Stomach (tissue), 9 donors: Measurements from ENCODE around the gene PRXL2A. TPM values are rescaled to one million over a fixed set of nuclear protein-coding genes. Genes with fewer than 3 reads are reported as not detected.

Experiments
- DNase-seq, 2 donors: peaks; one replicate each; pipeline versions ENCODE4 v3.0.0 to v3.0.0-alpha.2; 2013 to 2019
- H3K27ac ChIP-seq, 5 donors: fragments of 200-600 bp in 4 of 5; sonication (generic) in 4 of 5; one replicate each; pipeline ENCODE4 v1.5.1; 2013 to 2019; ENCODE audit warnings: mild to moderate bottlenecking in 1 of 5, moderate library complexity in 1 of 5
- H3K27me3 ChIP-seq, 3 donors: fragments of 200-600 bp; sonication (generic); one replicate each; pipeline ENCODE4 v1.5.1; 2017 to 2019; ENCODE audit warnings: mixed run types in 1 of 3
- H3K36me3 ChIP-seq, 4 donors: fragments of 200-600 bp; sonication (generic); 1 replicate in 3 of 4; 2 replicates in 1 of 4; pipeline ENCODE4 v1.5.1; 2016 to 2019
- H3K4me1 ChIP-seq, 4 donors: fragments of 200-600 bp; sonication (generic); one replicate each; pipeline ENCODE4 v1.5.1; 2016 to 2019
- H3K4me3 ChIP-seq, 4 donors: fragments of 200-600 bp; sonication (generic) in 3 of 4; one replicate each; pipeline ENCODE4 v1.5.1; 2016 to 2019; ENCODE audit warnings: mild to moderate bottlenecking in 1 of 4
- H3K9me3 ChIP-seq, 4 donors: fragments of 200-600 bp; sonication (generic); one replicate each; pipeline ENCODE4 v1.5.1; 2016 to 2019
- CTCF ChIP-seq, 7 experiments: fragments of 450-650 bp in 4 of 7; fragments of 200-600 bp in 3 of 7; sonication (generic) in 3 of 7; IDR thresholded peaks; one replicate each; pipeline ENCODE4 v1.5.1; 2016 to 2019; ENCODE audit warnings: antibody characterized with exemption in 7 of 7, control low read depth in 2 of 7, mild to moderate bottlenecking in 1 of 7
- EP300 ChIP-seq: sonication (generic); formaldehyde crosslinking; IDR thresholded peaks from one replicate; pipeline ENCODE4 v1.6.1; 2017; ENCODE audit warnings: antibody characterized with exemption
- POLR2A ChIP-seq, 4 donors: fragments of 450-650 bp; IDR thresholded peaks; one replicate each; pipeline ENCODE4 v1.6.1; 2016; ENCODE audit warnings: antibody characterized with exemption in 4 of 4, control low read depth in 2 of 4, mild to moderate bottlenecking in 1 of 4, moderate library complexity in 1 of 4
- POLR2AphosphoS5 ChIP-seq, 3 donors: sonication (generic); formaldehyde crosslinking; IDR thresholded peaks; one replicate each; pipeline ENCODE4 v1.6.1; 2016; ENCODE audit warnings: antibody characterized with exemption in 3 of 3
- WGBS, 5 donors: extraction: QIAGEN DNeasy Blood & Tissue Kit in 3 of 5; methylation state at CpG; one replicate each; pipeline versions ENCODE4 v1.1.5 to v1.1.7; 2013 to 2018; 5-methylcytosine and 5-hydroxymethylcytosine counted together
- intact Hi-C: fragments of 100-400 bp; cut with DNase I; formaldehyde crosslinking; loops from one replicate; pipeline ENCODE4 v1.15.1; 2023; ENCODE audit warnings: low total_unique reads
- polyA plus RNA-seq, 3 donors: library from polyadenylated mRNA; stranded (reverse); fragments of 200-250 nt; gene quantifications; one replicate each; pipeline ENCODE4 v1.2.3, GENCODE V29; 2013
- total RNA-seq, 5 donors: library from RNA; depleted of rRNA; stranded (reverse); fragments of >200 nt; gene quantifications; one replicate each; pipeline versions ENCODE4 v1.1.0 to v1.2.3, GENCODE V29; 2014 to 2016
- donor health status: healthy with polysubstance abuse.
- donor health status: Bipolar disorder and iron deficiency.
- donor health status: healthy.

The PRXL2A gene
- total and polyA plus RNA-seq, 8 donors = 6.7 to 56.8 (median 17.8) TPM

GRCh38 chr10:80455461-80456349 lies 47.4 kb downstream of the PRXL2A start:
- H3K4me1 ChIP-seq = peaks cover 57 to 71% (median 69%) of the 10 kb centered on the region in 4 donors
- no peaks in the 10 kb centered on the region for H3K9me3 ChIP-seq
- H3K27ac ChIP-seq = peak overlapping the region; percentile 97 to 99 (median 98)
- peak overlapping the region; percentile 83 to 99 (median 90) for H3K4me3 ChIP-seq
- H3K36me3 ChIP-seq = no peaks in the 10 kb centered on the region
- 44 to 54% (median 49%) methylated on average over 13 of the region's 13 CpGs for WGBS, 5 donors
- intact Hi-C loops = no loop called here
- no peaks in the 10 kb centered on the region for H3K27me3 ChIP-seq
- TF ChIP-seq CTCF (IDR thresholded peaks at IDR 0.05) (no peak), EP300 (no peak), POLR2A (IDR thresholded peaks at IDR 0.05) (no peak), POLR2AphosphoS5 (IDR thresholded peaks at IDR 0.05) (no peak)
- DNase-seq = no peak

- intact Hi-C loops = no loop called here
- TF ChIP-seq CTCF (IDR thresholded peaks at IDR 0.05) (no peak), POLR2AphosphoS5 (IDR thresholded peaks at IDR 0.05) (no peak), EP300 (no peak), POLR2A (IDR thresholded peaks at IDR 0.05) (no peak)
- no peaks in the 10 kb centered on the region for H3K27me3 ChIP-seq
- no peaks in the 10 kb centered on the region for H3K36me3 ChIP-seq
- 79 to 83% (median 80%) methylated on average over 7 to 8 of the region's 8 CpGs for WGBS, 5 donors
- DNase-seq = no peak
- no peaks in the 10 kb centered on the region for H3K9me3 ChIP-seq
- peaks cover 77 to 89% (median 87%) of the 10 kb centered on the region in 4 donors for H3K4me1 ChIP-seq
- H3K27ac ChIP-seq = peak overlapping the region in 4 of 5 donors; percentile 80 to 91 (median 85)
- peak overlapping the region in 1 of 4 donors; percentile 38 for H3K4me3 ChIP-seq
Measured at GRCh38 chr10:80457554-80458262, 49.4 kb downstream of the PRXL2A start.

- peak overlapping the region; percentile 58 to 91 (median 85) for H3K27ac ChIP-seq
- WGBS, 5 donors = 37 to 62% (median 45%) methylated on average over 3 to 4 of the region's 4 CpGs
- intact Hi-C loops = no loop called here
- H3K9me3 ChIP-seq = no peaks in the 10 kb centered on the region
- peak overlapping the region in 1 of 4 donors; percentile 38 for H3K4me3 ChIP-seq
- no peaks in the 10 kb centered on the region for H3K36me3 ChIP-seq
- peaks cover 80 to 92% (median 87%) of the 10 kb centered on the region in 4 donors for H3K4me1 ChIP-seq
- H3K27me3 ChIP-seq = no peaks in the 10 kb centered on the region
- no peak for TF ChIP-seq POLR2A (IDR thresholded peaks at IDR 0.05)
- TF ChIP-seq CTCF (IDR thresholded peaks at IDR 0.05) = no peak
- no peak for TF ChIP-seq POLR2AphosphoS5 (IDR thresholded peaks at IDR 0.05)
- no peak for TF ChIP-seq EP300
- no peak for DNase-seq
Measured at GRCh38 chr10:80458263-80458625, 49.9 kb downstream of the PRXL2A start.

- Histone ChIP-seq H3K36me3 (no peaks in the 10 kb centered on the region), H3K4me1 (peaks cover 80 to 92% (median 88%) of the 10 kb centered on the region in 4 donors), H3K4me3 (peak overlapping the region in 2 of 4 donors; percentile 12 to 38), H3K9me3 (no peaks in the 10 kb centered on the region), H3K27ac (peak overlapping the region; percentile 58 to 91 (median 85)), H3K27me3 (no peaks in the 10 kb centered on the region)
- TF ChIP-seq POLR2AphosphoS5 (IDR thresholded peaks at IDR 0.05) (no peak), POLR2A (IDR thresholded peaks at IDR 0.05) (no peak), CTCF (IDR thresholded peaks at IDR 0.05) (no peak), EP300 (no peak)
- DNase-seq = no peak
- intact Hi-C loops = no loop called here
- 61 to 71% (median 63%) methylated on average over 6 of the region's 6 CpGs for WGBS, 5 donors
Measured at GRCh38 chr10:80458638-80459037, 50.3 kb downstream of the PRXL2A start.
